Astrocyte (in vitro differentiated cells and primary cell): Measurements from ENCODE around the gene RSBN1.

Experiments used
- CTCF ChIP-seq: IDR thresholded peaks from 2 replicates; pipeline ENCODE4 v1.5.1; 2011; ENCODE audit warnings: low read depth, mild to moderate bottlenecking, inconsistent platforms, low read length, moderate library complexity; ENCODE audit not compliant: insufficient read depth
- EZH2 ChIP-seq: IDR thresholded peaks from 2 replicates; pipeline ENCODE4 v1.6.1; 2012; ENCODE audit warnings: mild to moderate bottlenecking, low read length, inconsistent platforms; ENCODE audit not compliant: insufficient read depth

GRCh38 chr1:113792471-113792870, 19.8 kb downstream of the RSBN1 start:
- TF ChIP-seq CTCF, result no peak
- TF ChIP-seq EZH2, result no peak
